ENCODE results near the gene SCIMP. TPM values are rescaled to one million over a fixed set of nuclear protein-coding genes. Genes with fewer than 3 reads are reported as not detected.
"Not testable (repeated sequence)": the region's sequence is repeated elsewhere in the genome, so short reads cannot be mapped to it uniquely, and the experiment has no call there.

SCIMP gene
- total and polyA plus RNA-seq, 7 donors, result 0.12 to 0.74 (median 0.47) TPM

DNA sequence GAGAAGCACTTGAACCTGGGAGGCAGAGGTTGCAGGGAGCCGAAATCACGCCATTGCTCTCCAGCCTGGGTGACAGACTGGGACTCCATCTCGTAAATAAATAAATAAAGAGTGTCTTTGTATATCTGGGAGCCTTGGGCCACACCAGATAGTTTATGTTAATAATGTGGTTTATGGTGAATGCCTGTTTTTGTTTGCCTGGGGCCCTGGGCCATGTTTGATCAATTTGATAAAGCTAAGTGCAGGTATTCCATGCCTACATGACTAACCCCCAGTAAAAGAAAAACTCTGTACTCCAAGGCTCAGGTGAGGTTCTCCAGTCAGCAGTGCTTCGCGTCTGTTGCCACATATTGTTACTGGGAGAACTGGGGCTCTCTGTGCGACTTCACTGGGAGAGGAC, 15.1 kb downstream of the SCIMP start:
- no peak overlapping the region for H3K27ac ChIP-seq
- H3K36me3 ChIP-seq (ENCODE audit: insufficient read depth in 1 of 2, low read depth in 1 of 2), result peaks cover 7 to 45% of the 10 kb centered on the region in 2 donors
- H3K9me3 ChIP-seq, result no peaks in the 10 kb centered on the region
- no peaks in the 10 kb centered on the region for H3K4me1 ChIP-seq
- ATAC-seq (no peak), DNase-seq (no peak)
- 93 to 97% (median 94%) methylated on average over 6 of the region's 6 CpGs for WGBS, 3 donors
- TF ChIP-seq, protein P1, sequence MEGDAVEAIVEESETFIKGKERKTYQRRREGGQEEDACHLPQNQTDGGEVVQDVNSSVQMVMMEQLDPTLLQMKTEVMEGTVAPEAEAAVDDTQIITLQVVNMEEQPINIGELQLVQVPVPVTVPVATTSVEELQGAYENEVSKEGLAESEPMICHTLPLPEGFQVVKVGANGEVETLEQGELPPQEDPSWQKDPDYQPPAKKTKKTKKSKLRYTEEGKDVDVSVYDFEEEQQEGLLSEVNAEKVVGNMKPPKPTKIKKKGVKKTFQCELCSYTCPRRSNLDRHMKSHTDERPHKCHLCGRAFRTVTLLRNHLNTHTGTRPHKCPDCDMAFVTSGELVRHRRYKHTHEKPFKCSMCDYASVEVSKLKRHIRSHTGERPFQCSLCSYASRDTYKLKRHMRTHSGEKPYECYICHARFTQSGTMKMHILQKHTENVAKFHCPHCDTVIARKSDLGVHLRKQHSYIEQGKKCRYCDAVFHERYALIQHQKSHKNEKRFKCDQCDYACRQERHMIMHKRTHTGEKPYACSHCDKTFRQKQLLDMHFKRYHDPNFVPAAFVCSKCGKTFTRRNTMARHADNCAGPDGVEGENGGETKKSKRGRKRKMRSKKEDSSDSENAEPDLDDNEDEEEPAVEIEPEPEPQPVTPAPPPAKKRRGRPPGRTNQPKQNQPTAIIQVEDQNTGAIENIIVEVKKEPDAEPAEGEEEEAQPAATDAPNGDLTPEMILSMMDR (IDR thresholded peaks at IDR 0.05), result no peak
- H3K4me3 ChIP-seq, result no peak overlapping the region
- intact Hi-C loops (cut with DNase I), result no loop called here
- no peaks in the 10 kb centered on the region for H3K27me3 ChIP-seq (ENCODE audit: insufficient read depth in 3 of 3, low read length in 2 of 3)

DNA sequence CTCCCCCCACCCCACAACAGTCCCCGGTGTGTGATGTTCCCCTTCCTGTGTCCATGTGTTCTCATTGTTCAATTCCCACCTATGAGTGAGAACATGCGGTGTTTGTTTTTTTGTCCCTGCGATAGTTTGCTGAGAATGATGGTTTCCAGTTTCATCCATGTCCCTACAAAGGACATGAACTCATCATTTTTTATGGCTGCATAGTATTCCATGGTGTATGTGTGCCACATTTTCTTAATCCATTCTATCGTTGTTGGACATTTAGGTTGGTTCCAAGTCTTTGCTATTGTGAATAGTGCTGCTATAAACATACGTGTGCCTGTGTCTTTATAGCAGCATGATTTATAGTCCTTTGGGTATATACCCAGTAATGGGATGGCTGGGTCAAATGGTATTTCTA, 17.1 kb downstream of the SCIMP start:
- H3K4me3 ChIP-seq; ATAC-seq; H3K27ac ChIP-seq; H3K27me3 ChIP-seq (ENCODE audit: insufficient read depth in 3 of 3, low read length in 2 of 3); H3K4me1 ChIP-seq; H3K9me3 ChIP-seq; DNase-seq; intact Hi-C loops (cut with DNase I): not testable (repeated sequence)
- WGBS, 3 donors, result 86 to 100% (median 95%) methylated on average over 3 to 4 of the region's 5 CpGs
- H3K36me3 ChIP-seq (ENCODE audit: insufficient read depth in 1 of 2, low read depth in 1 of 2), result peaks cover 7 to 38% of the 10 kb centered on the region in 2 donors

DNA sequence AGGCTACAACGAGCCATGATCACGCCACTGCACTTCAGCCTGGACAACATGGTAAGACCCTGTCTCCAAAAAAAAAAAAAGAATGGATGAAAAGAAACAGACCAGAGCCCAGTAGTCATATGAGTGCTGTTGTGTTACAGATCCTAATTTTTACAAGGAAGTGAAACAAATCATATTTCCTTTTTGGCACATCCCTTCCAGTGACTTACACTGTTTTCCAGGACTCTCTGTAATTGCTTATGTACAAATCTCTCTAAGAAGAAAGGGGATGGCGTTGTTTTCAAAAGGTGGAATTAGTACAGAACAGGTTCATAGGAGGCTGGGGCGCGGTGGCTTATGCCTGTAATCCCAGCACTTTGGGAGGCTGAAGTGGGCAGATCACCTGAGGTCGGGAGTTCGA, 23.2 kb downstream of the SCIMP start:
- peaks cover 5 to 34% of the 10 kb centered on the region in 2 donors for H3K36me3 ChIP-seq (ENCODE audit: insufficient read depth in 1 of 2, low read depth in 1 of 2)
- intact Hi-C loops (cut with DNase I), result no loop called here
- WGBS, 3 donors, result 92 to 94% (median 92%) methylated on average over 7 of the region's 7 CpGs

DNA sequence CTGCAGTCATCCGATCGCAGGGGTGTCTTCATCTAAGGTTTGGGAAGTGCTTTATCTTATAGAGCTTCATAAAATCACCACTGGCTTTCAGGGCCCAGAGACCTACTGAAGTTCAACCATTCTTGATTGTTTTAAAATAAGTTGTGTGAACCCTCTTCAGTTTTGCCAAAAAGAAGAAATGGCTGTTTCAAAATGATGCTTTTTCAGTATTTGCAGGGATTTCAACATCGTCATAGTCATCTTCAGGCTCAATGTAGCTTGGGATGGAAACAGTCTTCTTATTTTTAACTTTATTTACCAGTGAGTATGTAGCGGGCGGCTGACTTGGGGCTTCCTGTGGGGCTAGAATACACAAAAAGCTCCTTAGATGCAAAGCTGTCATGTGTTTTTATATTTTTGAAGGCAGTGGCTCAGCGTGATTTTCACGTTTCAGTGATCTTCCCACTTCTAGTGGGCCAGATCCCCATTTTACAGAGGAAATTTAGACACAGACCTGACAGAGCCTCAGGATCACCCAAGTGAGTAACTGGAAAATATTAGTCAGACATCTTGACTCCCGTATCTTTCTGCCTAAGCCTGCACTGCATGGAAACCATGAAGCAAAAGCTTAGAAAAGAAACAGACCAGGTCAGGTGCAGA, 23.9 kb downstream of the SCIMP start:
- no peak for ATAC-seq
- 92 to 94% (median 93%) methylated on average over 8 of the region's 8 CpGs for WGBS, 3 donors

More for the DNA sequence above, 23.2 kb downstream of the SCIMP start:
- ATAC-seq (no peak), DNase-seq (no peak)
- H3K4me1 ChIP-seq, result no peaks in the 10 kb centered on the region
- H3K4me3 ChIP-seq, result no peak overlapping the region
- no peaks in the 10 kb centered on the region for H3K27me3 ChIP-seq (ENCODE audit: insufficient read depth in 3 of 3, low read length in 2 of 3)
- TF ChIP-seq, protein P1 (IDR thresholded peaks at IDR 0.05), result no peak
- H3K9me3 ChIP-seq, result no peaks in the 10 kb centered on the region
- H3K27ac ChIP-seq, result no peak overlapping the region

DNA sequence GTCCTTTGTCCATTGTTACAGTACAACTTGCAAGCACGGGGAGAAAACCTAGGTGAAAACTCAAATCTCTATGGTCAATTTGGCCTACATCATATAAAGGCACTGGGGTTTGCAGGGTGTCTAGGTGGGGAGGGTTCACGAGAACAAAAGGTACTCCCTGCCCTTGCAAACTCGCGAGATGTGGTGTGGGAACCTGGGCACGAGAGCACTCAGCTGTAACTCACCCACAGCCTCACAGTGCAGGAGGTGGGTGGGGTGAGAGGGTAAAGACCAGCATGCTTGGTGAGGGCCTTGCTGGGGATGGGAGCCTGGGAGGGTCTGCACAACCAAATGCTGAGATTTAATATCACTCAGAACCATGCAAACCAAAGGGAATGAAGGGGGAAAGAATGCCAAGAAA, 24.6 kb downstream of the SCIMP start:
- Histone ChIP-seq H3K4me3 (no peak overlapping the region), H3K4me1 (no peaks in the 10 kb centered on the region), H3K36me3 (ENCODE audit: insufficient read depth in 1 of 2, low read depth in 1 of 2) (peaks cover 0 to 20% of the 10 kb centered on the region in 2 donors), H3K27ac (no peak overlapping the region), H3K27me3 (ENCODE audit: insufficient read depth in 3 of 3, low read length in 2 of 3) (no peaks in the 10 kb centered on the region), H3K9me3 (no peaks in the 10 kb centered on the region)
- ATAC-seq, result no peak
- TF ChIP-seq, protein P1 (IDR thresholded peaks at IDR 0.05), result no peak
- intact Hi-C loops (cut with DNase I), result no loop called here
- no peak for DNase-seq
- WGBS, 3 donors, result 86 to 89% (median 87%) methylated on average over 5 of the region's 5 CpGs

More for the DNA sequence above, 23.9 kb downstream of the SCIMP start:
- H3K4me1 ChIP-seq, result no peaks in the 10 kb centered on the region
- no peak overlapping the region for H3K4me3 ChIP-seq
- TF ChIP-seq, protein P1 (IDR thresholded peaks at IDR 0.05), result no peak
- intact Hi-C loops (cut with DNase I), result no loop called here
- H3K27me3 ChIP-seq (ENCODE audit: insufficient read depth in 3 of 3, low read length in 2 of 3), result no peaks in the 10 kb centered on the region
- no peak overlapping the region for H3K27ac ChIP-seq
- DNase-seq, result no peak
- no peaks in the 10 kb centered on the region for H3K9me3 ChIP-seq
- peaks cover 4 to 27% of the 10 kb centered on the region in 2 donors for H3K36me3 ChIP-seq (ENCODE audit: insufficient read depth in 1 of 2, low read depth in 1 of 2)

Data from psoas muscle (tissue), 8 donors.